Neural cell (in vitro differentiated cells): Measurements from ENCODE around the gene LZTFL1.

ENCODE experiments used
- CTCF ChIP-seq: fragments of 450-650 bp; IDR thresholded peaks from 2 replicates; pipeline ENCODE4 v1.5.1; 2014; ENCODE audit warnings: antibody characterized with exemption, mild to moderate bottlenecking, moderate library complexity; ENCODE audit not compliant: poor library complexity, severe bottlenecking
- EP300 ChIP-seq: fragments of 450-650 bp; conservative IDR thresholded peaks from 2 replicates; pipeline ENCODE4 v1.6.1; 2014; ENCODE audit warnings: antibody characterized with exemption, mild to moderate bottlenecking, moderate library complexity; ENCODE audit not compliant: poor library complexity, severe bottlenecking
- MXI1 ChIP-seq: fragments of 450-650 bp; conservative IDR thresholded peaks from 2 replicates; pipeline ENCODE4 v1.6.1; 2014; ENCODE audit warnings: antibody characterized with exemption, mild to moderate bottlenecking; ENCODE audit not compliant: poor library complexity, severe bottlenecking
- POLR2AphosphoS5 ChIP-seq: IDR thresholded peaks from 2 replicates; pipeline ENCODE4 v1.6.1; 2012
- RAD21 ChIP-seq: fragments of 450-650 bp; conservative IDR thresholded peaks from 2 replicates; pipeline ENCODE4 v1.6.1; 2014; ENCODE audit warnings: antibody characterized with exemption, mild to moderate bottlenecking, moderate library complexity
- REST ChIP-seq: IDR thresholded peaks from 2 replicates; pipeline ENCODE4 v1.6.1; 2012; ENCODE audit warnings: borderline replicate concordance
- SMC3 ChIP-seq: fragments of 450-650 bp; conservative IDR thresholded peaks from 2 replicates; pipeline ENCODE4 v1.6.1; 2014; ENCODE audit warnings: antibody characterized with exemption, mild to moderate bottlenecking, moderate library complexity; ENCODE audit not compliant: poor library complexity
- TAF1 ChIP-seq: IDR thresholded peaks from 2 replicates; pipeline ENCODE4 v1.6.1; 2012; ENCODE audit warnings: low read depth

DNA sequence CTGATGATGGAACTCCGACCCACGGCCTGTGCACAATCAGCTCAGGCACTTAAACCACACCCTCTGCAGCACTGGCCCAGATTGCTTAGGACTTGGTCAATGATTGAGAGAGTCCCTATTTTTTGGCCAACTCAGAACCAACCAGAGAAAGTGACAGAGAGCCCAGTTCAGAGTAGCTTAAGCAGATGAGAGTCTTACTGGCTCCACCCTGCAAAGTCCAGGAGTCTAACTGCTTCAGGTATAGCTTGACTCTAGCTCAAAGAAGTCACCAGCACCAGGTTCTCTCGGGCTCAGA, 65.7 kb downstream of the LZTFL1 start:
- no peak for TF ChIP-seq CTCF
- no peak for TF ChIP-seq REST
- TF ChIP-seq TAF1 = no peak
- no peak for TF ChIP-seq RAD21
- TF ChIP-seq POLR2AphosphoS5 = no peak
- TF ChIP-seq MXI1 = no peak
- no peak for TF ChIP-seq SMC3
- TF ChIP-seq EP300 = no peak
